BLaER1 treated with 17β-estradiol and CSF1 and Interleukin-3, amounts not matched to agents 10 nM and 100 nM (cell line): Measurements from ENCODE around the gene MYH13.
"Not testable (repeated sequence)": the region's sequence is repeated elsewhere in the genome, so short reads cannot be mapped to it uniquely, and the experiment has no call there.

Source experiments
- H3K27ac ChIP-seq, 11 experiments: shearing (Covaris generic); formaldehyde crosslinking; 2 replicates each; pipeline ENCODE4 v1.8.1; 2022
- H3K27me3 ChIP-seq, 11 experiments: shearing (Covaris generic); formaldehyde crosslinking; 2 replicates each; pipeline ENCODE4 v1.8.1; 2022
- H3K36me3 ChIP-seq, 11 experiments: shearing (Covaris generic); formaldehyde crosslinking; 2 replicates each; pipeline ENCODE4 v1.8.1; 2022
- H3K4me1 ChIP-seq, 10 experiments: shearing (Covaris generic); formaldehyde crosslinking; 2 replicates each; pipeline ENCODE4 v1.8.1; 2022
- H3K4me2 ChIP-seq, 11 experiments: shearing (Covaris generic); formaldehyde crosslinking; 2 replicates each; pipeline ENCODE4 v1.8.1; 2022
- H3K4me3 ChIP-seq, 10 experiments: shearing (Covaris generic); formaldehyde crosslinking; 2 replicates each; pipeline ENCODE4 v1.8.1; 2022
- H3K9ac ChIP-seq, 11 experiments: shearing (Covaris generic); formaldehyde crosslinking; 2 replicates each; pipeline ENCODE4 v1.8.1; 2022
- H3K9me3 ChIP-seq, 11 experiments: shearing (Covaris generic); formaldehyde crosslinking; replicated peaks in 1 of 11; 2 replicates each; pipeline ENCODE4 v1.8.1; 2022
- H4K20me1 ChIP-seq, 11 experiments: shearing (Covaris generic); formaldehyde crosslinking; 2 replicates each; pipeline ENCODE4 v1.8.1; 2022
- Cebpa-rat ChIP-seq, 11 experiments: shearing (Covaris generic); IDR thresholded peaks; 2 replicates each; pipeline ENCODE4 v1.8.1; 2022

MYH13 gene

GRCh38 chr17:10295728-10296343, 77.0 kb downstream of the MYH13 start:
- Histone ChIP-seq H3K4me2 (no peak overlapping the region), H3K27me3 (no peaks in the 10 kb centered on the region), H3K36me3 (no peaks in the 10 kb centered on the region), H3K9me3 (no peaks in the 10 kb centered on the region), H3K4me3 (no peak overlapping the region), H4K20me1 (no peaks in the 10 kb centered on the region), H3K27ac (no peak overlapping the region), H3K9ac (no peak overlapping the region), H3K4me1 (peaks cover 0 to 41% (median 15%) of the 10 kb centered on the region in 10 experiments; a peak in 14 of 20 replicates)
- no peak for TF ChIP-seq Cebpa-rat (IDR thresholded peaks at IDR 0.05)

GRCh38 chr17:10294180-10294579, 78.6 kb downstream of the MYH13 start:
- Histone ChIP-seq H3K4me2 (peak overlapping the region in 3 of 11 experiments; percentile 13 to 30 (median 15); a peak in 2 of 22 replicates), H3K27ac (no peak overlapping the region), H3K4me1 (peaks cover 0 to 50% (median 20%) of the 10 kb centered on the region in 10 experiments; a peak in 14 of 20 replicates), H3K36me3 (no peaks in the 10 kb centered on the region), H3K27me3 (no peaks in the 10 kb centered on the region), H3K9me3 (no peaks in the 10 kb centered on the region), H4K20me1 (no peaks in the 10 kb centered on the region), H3K4me3 (no peak overlapping the region), H3K9ac (no peak overlapping the region)
- TF ChIP-seq Cebpa-rat (IDR thresholded peaks at IDR 0.05) = no peak

GRCh38 chr17:10292057-10292937, 80.5 kb downstream of the MYH13 start:
- no peak overlapping the region; a peak in 1 of 22 replicates for H3K9ac ChIP-seq
- peak overlapping the region in 8 of 11 experiments; percentile 3 to 71 (median 64); a peak in 13 of 22 replicates for H3K4me2 ChIP-seq
- no peak overlapping the region for H3K4me3 ChIP-seq
- H4K20me1 ChIP-seq = no peaks in the 10 kb centered on the region
- TF ChIP-seq Cebpa-rat (IDR thresholded peaks at IDR 0.05) = no peak
- no peaks in the 10 kb centered on the region for H3K27me3 ChIP-seq
- no peaks in the 10 kb centered on the region for H3K36me3 ChIP-seq
- H3K4me1 ChIP-seq = peaks cover 0 to 46% (median 20%) of the 10 kb centered on the region in 10 experiments; a peak in 14 of 20 replicates
- H3K9me3 ChIP-seq = no peaks in the 10 kb centered on the region
- H3K27ac ChIP-seq = peak overlapping the region in 3 of 11 experiments; percentile 43 to 58 (median 56); a peak in 6 of 22 replicates

DNA sequence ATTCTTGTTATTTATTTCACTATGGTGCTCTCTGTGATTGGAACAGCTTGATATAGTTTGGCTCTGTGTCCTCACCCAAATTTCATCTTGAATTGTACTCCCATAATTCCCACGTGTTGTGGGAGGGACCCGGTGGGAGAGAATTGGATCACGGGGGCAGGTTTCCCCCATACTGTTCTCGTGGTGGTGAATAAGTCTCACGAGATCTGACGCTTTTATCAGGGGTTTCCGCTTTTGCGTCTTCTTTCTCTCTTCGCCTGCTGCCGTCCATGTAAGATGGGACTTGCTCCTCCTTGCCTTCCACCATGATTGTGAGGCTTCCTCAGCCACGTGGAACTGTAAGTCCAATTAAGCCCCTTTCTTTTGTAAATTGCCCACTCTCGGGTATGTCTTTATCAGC, 81.2 kb downstream of the MYH13 start:
- Histone ChIP-seq H3K4me1 (peaks cover 0 to 46% (median 20%) of the 10 kb centered on the region in 10 experiments; a peak in 14 of 20 replicates), H3K27ac (peak overlapping the region in 3 of 11 experiments; percentile 3 to 58 (median 43); a peak in 4 of 22 replicates), H3K4me2 (peak overlapping the region in 5 of 11 experiments; percentile 61 to 71 (median 69); a peak in 9 of 22 replicates)
- H3K9me3 ChIP-seq, H3K4me3 ChIP-seq, H3K9ac ChIP-seq, H3K27me3 ChIP-seq, H4K20me1 ChIP-seq, H3K36me3 ChIP-seq: not testable (repeated sequence)

- H3K4me3 ChIP-seq = no peak overlapping the region
- no peak overlapping the region for H3K27ac ChIP-seq
- H3K36me3 ChIP-seq = no peaks in the 10 kb centered on the region
- peak overlapping the region in 8 of 11 experiments; percentile 5 to 46 (median 26); a peak in 11 of 22 replicates for H3K4me2 ChIP-seq
- no peaks in the 10 kb centered on the region for H3K27me3 ChIP-seq
- H3K9me3 ChIP-seq = no peaks in the 10 kb centered on the region
- no peak overlapping the region for H3K9ac ChIP-seq
- TF ChIP-seq Cebpa-rat (IDR thresholded peaks at IDR 0.05) = no peak
- H3K4me1 ChIP-seq = peaks cover 0 to 47% (median 20%) of the 10 kb centered on the region in 10 experiments; a peak in 14 of 20 replicates
- no peaks in the 10 kb centered on the region for H4K20me1 ChIP-seq
These were observed 82.8 kb downstream of the MYH13 start for GRCh38 chr17:10290041-10290440.

DNA sequence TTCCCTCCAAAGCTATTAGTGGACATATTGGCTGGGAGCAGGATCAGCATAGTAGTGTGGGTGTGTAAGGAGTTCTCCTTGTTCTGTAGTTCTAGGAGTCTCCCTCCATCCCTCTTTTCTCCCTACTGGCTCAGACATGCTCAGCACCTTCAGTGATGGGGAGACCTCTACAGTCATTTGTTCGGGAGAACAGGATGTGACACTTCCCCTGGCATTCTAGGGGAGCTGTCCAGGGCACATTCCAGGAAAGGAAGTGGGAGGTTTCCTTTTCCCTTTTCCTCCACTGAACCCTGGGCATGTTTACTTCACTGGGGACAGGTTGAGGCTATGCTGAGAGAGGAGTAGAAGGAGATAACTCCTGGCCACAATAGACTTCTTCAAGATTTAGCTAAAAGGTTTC, 86.5 kb downstream of the MYH13 start:
- Histone ChIP-seq H3K9ac (no peak overlapping the region), H3K36me3 (no peaks in the 10 kb centered on the region), H3K27me3 (no peaks in the 10 kb centered on the region), H3K4me3 (no peak overlapping the region), H3K4me2 (peak overlapping the region in 2 of 11 experiments; percentile 2 to 17; a peak in 2 of 22 replicates), H4K20me1 (no peaks in the 10 kb centered on the region), H3K27ac (no peak overlapping the region), H3K9me3 (peaks cover 0 to 9% (median 0%) of the 10 kb centered on the region in 11 experiments; a peak in 4 of 22 replicates), H3K4me1 (peaks cover 0 to 17% (median 6%) of the 10 kb centered on the region in 10 experiments; a peak in 10 of 20 replicates)
- TF ChIP-seq Cebpa-rat (IDR thresholded peaks at IDR 0.05) = no peak

GRCh38 chr17:10285896-10286295, 86.9 kb downstream of the MYH13 start:
- TF ChIP-seq Cebpa-rat (IDR thresholded peaks at IDR 0.05) = no peak
- no peak overlapping the region for H3K9ac ChIP-seq
- H3K9me3 ChIP-seq = peaks cover 0 to 11% (median 0%) of the 10 kb centered on the region in 11 experiments; a peak in 4 of 22 replicates
- peak overlapping the region in 1 of 11 experiments; percentile 17; a peak in 1 of 22 replicates for H3K4me2 ChIP-seq
- peaks cover 0 to 16% (median 6%) of the 10 kb centered on the region in 10 experiments; a peak in 10 of 20 replicates for H3K4me1 ChIP-seq
- H3K4me3 ChIP-seq = no peak overlapping the region
- H3K27me3 ChIP-seq = no peaks in the 10 kb centered on the region
- no peaks in the 10 kb centered on the region for H3K36me3 ChIP-seq
- no peaks in the 10 kb centered on the region for H4K20me1 ChIP-seq
- no peak overlapping the region for H3K27ac ChIP-seq

- peaks cover 7 to 22% (median 17%) of the 10 kb centered on the region in 10 experiments; a peak in 18 of 20 replicates for H3K4me1 ChIP-seq
- H3K27ac ChIP-seq = no peak overlapping the region
- no peak overlapping the region for H3K4me2 ChIP-seq
- H3K36me3 ChIP-seq = no peaks in the 10 kb centered on the region
- H3K4me3 ChIP-seq = no peak overlapping the region
- TF ChIP-seq Cebpa-rat (IDR thresholded peaks at IDR 0.05) = no peak
- no peak overlapping the region for H3K9ac ChIP-seq
- peaks cover 0 to 11% (median 0%) of the 10 kb centered on the region in 11 experiments; a peak in 4 of 22 replicates for H3K9me3 ChIP-seq
- no peaks in the 10 kb centered on the region for H3K27me3 ChIP-seq
- no peaks in the 10 kb centered on the region for H4K20me1 ChIP-seq
These were observed 92.7 kb downstream of the MYH13 start for GRCh38 chr17:10280068-10280467.

GRCh38 chr17:10278218-10278617, 94.6 kb downstream of the MYH13 start:
- no peak overlapping the region for H3K9ac ChIP-seq
- TF ChIP-seq Cebpa-rat (IDR thresholded peaks at IDR 0.05) = no peak
- no peaks in the 10 kb centered on the region for H3K27me3 ChIP-seq
- H3K4me1 ChIP-seq = peaks cover 7 to 28% (median 18%) of the 10 kb centered on the region in 10 experiments; a peak in 18 of 20 replicates
- H4K20me1 ChIP-seq = no peaks in the 10 kb centered on the region
- H3K9me3 ChIP-seq = peaks cover 0 to 11% (median 0%) of the 10 kb centered on the region in 11 experiments; a peak in 4 of 22 replicates
- H3K4me3 ChIP-seq = no peak overlapping the region
- no peak overlapping the region for H3K27ac ChIP-seq
- no peaks in the 10 kb centered on the region for H3K36me3 ChIP-seq
- H3K4me2 ChIP-seq = no peak overlapping the region
